HEK293 (cell line): ENCODE measurements around the gene SMIM8.

Source experiments
- ELK4 ChIP-seq: IDR thresholded peaks from 2 replicates; pipeline ENCODE4 v1.6.1; 2011; ENCODE audit warnings: mild to moderate bottlenecking, low read depth, low read length, borderline replicate concordance
- TCF7L2 ChIP-seq: IDR thresholded peaks from 2 replicates; pipeline ENCODE4 v1.6.1; 2011; ENCODE audit warnings: low read depth, mild to moderate bottlenecking, inconsistent platforms, low read length, moderate library complexity, borderline replicate concordance
- ZBTB1 ChIP-seq: fragments of 450-650 bp; formaldehyde crosslinking; IDR thresholded peaks from 2 replicates; pipeline ENCODE4 v1.5.1; 2016; ENCODE audit warnings: missing biosample characterization, missing genetic modification characterization
- ZBTB11 ChIP-seq: fragments of 450-650 bp; formaldehyde crosslinking; conservative IDR thresholded peaks from 2 replicates; pipeline ENCODE4 v1.5.1; 2016; ENCODE audit warnings: low read depth, missing biosample characterization, missing genetic modification characterization
- ZBTB21 ChIP-seq: fragments of 450-650 bp; formaldehyde crosslinking; IDR thresholded peaks from 2 replicates; pipeline ENCODE4 v1.5.1; 2017; ENCODE audit warnings: missing biosample characterization, missing genetic modification characterization
- ZIC2 ChIP-seq: fragments of 450-650 bp; formaldehyde crosslinking; IDR thresholded peaks from 2 replicates; pipeline ENCODE4 v1.5.1; 2016; ENCODE audit warnings: missing biosample characterization, missing genetic modification characterization
- ZNF132 ChIP-seq: fragments of 450-650 bp; formaldehyde crosslinking; IDR thresholded peaks from 2 replicates; pipeline ENCODE4 v1.5.1; 2017; ENCODE audit warnings: missing biosample characterization, missing genetic modification characterization, borderline replicate concordance
- ZNF16 ChIP-seq: fragments of 450-650 bp; formaldehyde crosslinking; IDR thresholded peaks from 2 replicates; pipeline ENCODE4 v1.5.1; 2016; ENCODE audit warnings: low read depth, missing biosample characterization, missing genetic modification characterization
- ZNF18 ChIP-seq: fragments of 450-650 bp; formaldehyde crosslinking; IDR thresholded peaks from 2 replicates; pipeline ENCODE4 v1.5.1; 2016; ENCODE audit warnings: missing biosample characterization, missing genetic modification characterization
- ZNF221 ChIP-seq: fragments of 450-650 bp; formaldehyde crosslinking; IDR thresholded peaks from 2 replicates; pipeline ENCODE4 v1.5.1; 2017; ENCODE audit warnings: missing biosample characterization, missing genetic modification characterization, borderline replicate concordance
- ZNF341 ChIP-seq: fragments of 450-650 bp; formaldehyde crosslinking; IDR thresholded peaks from 2 replicates; pipeline ENCODE4; 2016; ENCODE audit warnings: low read depth, missing biosample characterization, missing genetic modification characterization
- ZNF426 ChIP-seq: fragments of 450-650 bp; formaldehyde crosslinking; IDR thresholded peaks from 2 replicates; pipeline ENCODE4 v1.5.1; 2017; ENCODE audit warnings: missing biosample characterization, missing genetic modification characterization, mild to moderate bottlenecking, inconsistent platforms, moderate library complexity
- ZNF488 ChIP-seq: fragments of 450-650 bp; formaldehyde crosslinking; IDR thresholded peaks from 2 replicates; pipeline ENCODE4 v1.5.1; 2016; ENCODE audit warnings: missing biosample characterization, missing genetic modification characterization
- ZNF514 ChIP-seq: fragments of 450-650 bp; formaldehyde crosslinking; IDR thresholded peaks from 2 replicates; pipeline ENCODE4 v1.5.1; 2016; ENCODE audit warnings: missing biosample characterization, missing genetic modification characterization
- ZNF558 ChIP-seq: fragments of 450-650 bp; formaldehyde crosslinking; IDR thresholded peaks from 2 replicates; pipeline ENCODE4 v1.5.1; 2016; ENCODE audit warnings: missing biosample characterization, missing genetic modification characterization
- ZNF561 ChIP-seq: fragments of 450-650 bp; IDR thresholded peaks from 2 replicates; pipeline ENCODE4 v1.5.1; 2018; ENCODE audit warnings: missing biosample characterization, missing genetic modification characterization, borderline replicate concordance
- ZNF571 ChIP-seq: fragments of 450-650 bp; formaldehyde crosslinking; IDR thresholded peaks from 2 replicates; pipeline ENCODE4 v1.5.0; 2017; ENCODE audit warnings: missing biosample characterization, missing genetic modification characterization
- ZNF624 ChIP-seq: fragments of 450-650 bp; formaldehyde crosslinking; IDR thresholded peaks from 2 replicates; pipeline ENCODE4 v1.5.1; 2017; ENCODE audit warnings: missing biosample characterization, missing genetic modification characterization
- ZNF639 ChIP-seq: fragments of 450-650 bp; formaldehyde crosslinking; IDR thresholded peaks from 2 replicates; pipeline ENCODE4 v1.5.1; 2016; ENCODE audit warnings: missing biosample characterization, missing genetic modification characterization
- ZNF660 ChIP-seq: fragments of 450-650 bp; IDR thresholded peaks from 2 replicates; pipeline ENCODE4 v1.5.1; 2018; ENCODE audit warnings: missing biosample characterization, mild to moderate bottlenecking, missing genetic modification characterization
- ZNF701 ChIP-seq: fragments of 450-650 bp; formaldehyde crosslinking; IDR thresholded peaks from 2 replicates; pipeline ENCODE4 v1.5.1; 2016; ENCODE audit warnings: missing biosample characterization, missing genetic modification characterization
- ZNF768 ChIP-seq: fragments of 450-650 bp; formaldehyde crosslinking; IDR thresholded peaks from 2 replicates; pipeline ENCODE4 v1.5.1; 2018; ENCODE audit warnings: missing biosample characterization, mild to moderate bottlenecking, missing genetic modification characterization
- ZNF785 ChIP-seq: fragments of 450-650 bp; formaldehyde crosslinking; IDR thresholded peaks from 2 replicates; pipeline ENCODE4 v1.5.1; 2016; ENCODE audit warnings: missing biosample characterization, missing genetic modification characterization
- ZSCAN30 ChIP-seq: fragments of 450-650 bp; IDR thresholded peaks from 2 replicates; pipeline ENCODE4 v1.5.1; 2018; ENCODE audit warnings: missing biosample characterization, mild to moderate bottlenecking, missing genetic modification characterization, moderate library complexity
- ZSCAN4 ChIP-seq: fragments of 450-650 bp; formaldehyde crosslinking; IDR thresholded peaks from 2 replicates; pipeline ENCODE4 v1.5.1; 2017; ENCODE audit warnings: missing biosample characterization, missing genetic modification characterization
- TF ChIP-seq, protein P1 (sequence below): fragments of 450-650 bp; formaldehyde crosslinking; IDR thresholded peaks from 2 replicates; pipeline ENCODE4 v1.5.1; 2016; ENCODE audit warnings: missing biosample characterization, missing genetic modification characterization

The SMIM8 gene

DNA sequence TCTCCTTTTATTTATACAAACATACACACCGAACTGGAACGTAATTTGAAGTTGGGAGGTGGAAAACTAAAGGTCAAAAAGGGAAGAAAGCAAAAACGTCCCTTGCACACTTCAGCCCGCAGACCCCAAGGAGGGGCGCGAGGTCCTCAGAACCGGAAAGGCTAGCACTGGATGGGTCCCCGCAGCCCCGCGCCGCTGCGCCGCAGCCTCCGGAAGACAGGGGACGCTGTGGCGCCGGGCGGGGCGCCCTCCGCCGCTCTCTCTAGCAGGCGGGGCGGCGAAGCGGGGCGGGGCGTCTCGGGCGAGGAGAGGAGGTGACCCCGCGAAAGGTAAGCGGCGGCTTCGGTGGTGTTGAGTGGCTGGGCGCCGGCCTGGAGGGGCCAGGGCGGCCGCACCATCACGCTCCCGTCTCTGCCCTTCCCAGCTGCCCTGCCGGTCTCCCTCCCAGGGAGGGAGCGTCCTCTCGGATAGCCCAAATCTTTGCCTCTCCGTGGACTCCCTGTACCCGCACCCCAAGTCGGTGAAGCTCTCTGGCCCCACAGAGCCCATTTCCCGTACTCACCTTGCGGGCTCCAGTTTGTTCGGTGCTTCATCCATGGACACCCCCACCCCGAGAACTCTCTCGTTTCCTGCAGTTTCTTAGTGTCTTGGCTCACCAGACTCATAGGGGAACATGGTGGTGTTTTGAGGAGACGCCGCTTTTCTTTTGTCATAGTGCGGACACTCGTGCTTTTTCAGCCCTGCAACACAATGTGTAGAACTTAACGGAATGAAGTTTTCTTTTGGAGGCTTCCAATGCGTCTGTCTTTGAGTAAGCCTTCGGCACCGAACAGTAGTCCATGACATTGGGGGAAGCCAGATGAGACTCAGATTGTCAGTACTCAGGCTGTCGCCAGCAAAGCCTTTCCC is at the start of gene SMIM8 (continued):
- TF ChIP-seq ZIC2 (tag by site-specific recombination) (peak; percentile 40; the same call in 1 of the 2 replicates), ZNF701 (tag by site-specific recombination) (no peak), ZSCAN30 (tag by site-specific recombination) (peak; percentile 96), ZNF660 (tag by site-specific recombination) (peak; percentile 98), ZNF558 (tag by site-specific recombination) (no peak), ZBTB21 (tag by site-specific recombination) (no peak), ZNF639 (no peak), ZNF514 (tag by site-specific recombination) (no peak), ZNF624 (tag by site-specific recombination) (0 out of 2 replicates have a peak, but pooled peaks have one; percentile 12), ZNF341 (tag by site-specific recombination) (no peak), ZNF16 (tag by site-specific recombination) (no peak), ZNF785 (peak; percentile 86; the same call in 1 of the 2 replicates), ZBTB1 (no peak), TCF7L2 (no peak), ZNF18 (no peak), ZNF488 (no peak), ZNF132 (tag by site-specific recombination) (no peak), ZNF561 (tag by site-specific recombination) (peak; percentile 98), ZBTB11 (tag by site-specific recombination) (peak; percentile 60), ZNF768 (tag by site-specific recombination) (no peak; the same call in 1 of the 2 replicates), ZNF221 (tag by site-specific recombination) (0 out of 2 replicates have a peak, but pooled peaks have one; percentile 77), ZNF571 (tag by site-specific recombination) (no peak), ZNF426 (no peak), ZSCAN4 (tag by site-specific recombination) (no peak), ELK4 (no peak)
- TF ChIP-seq, protein P1, sequence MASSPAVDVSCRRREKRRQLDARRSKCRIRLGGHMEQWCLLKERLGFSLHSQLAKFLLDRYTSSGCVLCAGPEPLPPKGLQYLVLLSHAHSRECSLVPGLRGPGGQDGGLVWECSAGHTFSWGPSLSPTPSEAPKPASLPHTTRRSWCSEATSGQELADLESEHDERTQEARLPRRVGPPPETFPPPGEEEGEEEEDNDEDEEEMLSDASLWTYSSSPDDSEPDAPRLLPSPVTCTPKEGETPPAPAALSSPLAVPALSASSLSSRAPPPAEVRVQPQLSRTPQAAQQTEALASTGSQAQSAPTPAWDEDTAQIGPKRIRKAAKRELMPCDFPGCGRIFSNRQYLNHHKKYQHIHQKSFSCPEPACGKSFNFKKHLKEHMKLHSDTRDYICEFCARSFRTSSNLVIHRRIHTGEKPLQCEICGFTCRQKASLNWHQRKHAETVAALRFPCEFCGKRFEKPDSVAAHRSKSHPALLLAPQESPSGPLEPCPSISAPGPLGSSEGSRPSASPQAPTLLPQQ (tag by site-specific recombination) = peak; percentile 87
